Measurements from ENCODE around the gene CTDP1. TPM values are rescaled to one million over a fixed set of nuclear protein-coding genes. Genes with fewer than 3 reads are reported as not detected.

CTDP1 gene
- total RNA-seq, 1 donor from 2014 or later, result 10.8 TPM

- intact Hi-C loops (cut with DNase I), result loop anchor here (5.0 kb wide), 1 partner anchor 116 kb away; no protein-coding TSS in a partner anchor
Measured at GRCh38 chr18:79643054-79643984, 36.3 kb upstream of the CTDP1 start.

GRCh38 chr18:79644006-79644665 lies 35.5 kb upstream of the CTDP1 start:
- DNase-seq (ENCODE audit: low spot score), result peak; percentile 84
- intact Hi-C loops (cut with DNase I), result loop anchor here (1.0 to 5.0 kb wide), 2 partner anchors 117 to 265 kb away; no protein-coding TSS in a partner anchor

More at GRCh38 chr18:79643054-79643984, 36.3 kb upstream of the CTDP1 start:
- DNase-seq (ENCODE audit: low spot score), result no peak

GRCh38 chr18:79644666-79645057 lies 34.9 kb upstream of the CTDP1 start:
- no peak for DNase-seq (ENCODE audit: low spot score)
- intact Hi-C loops (cut with DNase I), result loop anchor here (1.0 to 5.0 kb wide), 2 partner anchors 117 to 265 kb away; no protein-coding TSS in a partner anchor

GRCh38 chr18:79645291-79645983 lies 34.2 kb upstream of the CTDP1 start:
- intact Hi-C loops (cut with DNase I), result no loop called here
- DNase-seq (ENCODE audit: low spot score), result no peak

- intact Hi-C loops (cut with DNase I), result no loop called here
- no peak for DNase-seq (ENCODE audit: low spot score)
Measured at GRCh38 chr18:79647307-79647706, 32.3 kb upstream of the CTDP1 start.

GRCh38 chr18:79650959-79651358 lies 28.6 kb upstream of the CTDP1 start:
- intact Hi-C loops (cut with DNase I), result no loop called here
- DNase-seq (ENCODE audit: low spot score), result no peak

- no peak for DNase-seq (ENCODE audit: low spot score)
- intact Hi-C loops (cut with DNase I), result no loop called here
Measured at GRCh38 chr18:79657342-79657996, 22.1 kb upstream of the CTDP1 start.

- DNase-seq (ENCODE audit: low spot score), result no peak
- intact Hi-C loops (cut with DNase I), result no loop called here
Measured at GRCh38 chr18:79658366-79658765, 21.2 kb upstream of the CTDP1 start.

- DNase-seq (ENCODE audit: low spot score), result no peak
- intact Hi-C loops (cut with DNase I), result no loop called here
Measured at GRCh38 chr18:79659733-79660132, 19.9 kb upstream of the CTDP1 start.

- DNase-seq (ENCODE audit: low spot score), result no peak
- intact Hi-C loops (cut with DNase I), result no loop called here
Measured at GRCh38 chr18:79662034-79662433, 17.6 kb upstream of the CTDP1 start.

- intact Hi-C loops (cut with DNase I), result no loop called here
- no peak for DNase-seq (ENCODE audit: low spot score)
Measured at GRCh38 chr18:79662439-79662838, 17.2 kb upstream of the CTDP1 start.

- intact Hi-C loops (cut with DNase I), result no loop called here
- DNase-seq (ENCODE audit: low spot score), result no peak
Measured at GRCh38 chr18:79664525-79665125, 15.0 kb upstream of the CTDP1 start.

- intact Hi-C loops (cut with DNase I), result no loop called here
Measured at GRCh38 chr18:79668203-79668602, 11.4 kb upstream of the CTDP1 start.

GRCh38 chr18:79672490-79673276 lies 6.9 kb upstream of the CTDP1 start:
- no peak for DNase-seq (ENCODE audit: low spot score)
- intact Hi-C loops (cut with DNase I), result loop anchor here (10.0 kb wide), 1 partner anchor 608 kb away; the partner anchor contains the start of gene ATP9B

More at GRCh38 chr18:79668203-79668602, 11.4 kb upstream of the CTDP1 start:
- DNase-seq (ENCODE audit: low spot score), result no peak

- no peak for DNase-seq (ENCODE audit: low spot score)
- intact Hi-C loops (cut with DNase I), result loop anchor here (5.0 to 10.0 kb wide), 2 partner anchors 355 to 612 kb away; partner anchors contain the start of genes ATP9B and RBFA
Measured at GRCh38 chr18:79677221-79677620, 2.4 kb upstream of the CTDP1 start.

- intact Hi-C loops (cut with DNase I), result loop anchor here (5.0 to 10.0 kb wide), 2 partner anchors 354 to 613 kb away; partner anchors contain the start of genes ATP9B and RBFA
Measured at GRCh38 chr18:79677840-79678239, 1.8 kb upstream of the CTDP1 start.

GRCh38 chr18:79678665-79679551 lies 695 bp upstream of the CTDP1 start:
- DNase-seq (ENCODE audit: low spot score), result peak; percentile 100
- intact Hi-C loops (cut with DNase I), result loop anchor here (5.0 to 10.0 kb wide), 2 partner anchors 353 to 614 kb away; partner anchors contain the start of genes ATP9B and RBFA

More at GRCh38 chr18:79677840-79678239, 1.8 kb upstream of the CTDP1 start:
- no peak for DNase-seq (ENCODE audit: low spot score)
